OCI-LY3 (cell line): Measurements from ENCODE around the gene CEP350.

ENCODE experiments used
- EZH2phosphoT487 ChIP-seq: fragments of 200-600 bp; shearing (Covaris generic); IDR thresholded peaks from 2 replicates; pipeline ENCODE4 v1.6.1; 2018; ENCODE audit warnings: antibody characterized with exemption, mixed run types, low read depth
- TF ChIP-seq, protein P1 (sequence below): fragments of 200-600, 300-600 bp; sonication (generic); IDR thresholded peaks from 2 replicates; pipeline ENCODE4 v1.5.1; 2014; ENCODE audit warnings: antibody characterized with exemption, low read length, low read depth

- TF ChIP-seq, protein P1, sequence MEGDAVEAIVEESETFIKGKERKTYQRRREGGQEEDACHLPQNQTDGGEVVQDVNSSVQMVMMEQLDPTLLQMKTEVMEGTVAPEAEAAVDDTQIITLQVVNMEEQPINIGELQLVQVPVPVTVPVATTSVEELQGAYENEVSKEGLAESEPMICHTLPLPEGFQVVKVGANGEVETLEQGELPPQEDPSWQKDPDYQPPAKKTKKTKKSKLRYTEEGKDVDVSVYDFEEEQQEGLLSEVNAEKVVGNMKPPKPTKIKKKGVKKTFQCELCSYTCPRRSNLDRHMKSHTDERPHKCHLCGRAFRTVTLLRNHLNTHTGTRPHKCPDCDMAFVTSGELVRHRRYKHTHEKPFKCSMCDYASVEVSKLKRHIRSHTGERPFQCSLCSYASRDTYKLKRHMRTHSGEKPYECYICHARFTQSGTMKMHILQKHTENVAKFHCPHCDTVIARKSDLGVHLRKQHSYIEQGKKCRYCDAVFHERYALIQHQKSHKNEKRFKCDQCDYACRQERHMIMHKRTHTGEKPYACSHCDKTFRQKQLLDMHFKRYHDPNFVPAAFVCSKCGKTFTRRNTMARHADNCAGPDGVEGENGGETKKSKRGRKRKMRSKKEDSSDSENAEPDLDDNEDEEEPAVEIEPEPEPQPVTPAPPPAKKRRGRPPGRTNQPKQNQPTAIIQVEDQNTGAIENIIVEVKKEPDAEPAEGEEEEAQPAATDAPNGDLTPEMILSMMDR: no peak
- TF ChIP-seq EZH2phosphoT487: no peak
Observed at GRCh38 chr1:180130651-180131050, 176.0 kb downstream of the CEP350 start.
